B cell (primary cell): ENCODE measurements around the gene SMARCD3. TPM values are rescaled to one million over a fixed set of nuclear protein-coding genes. Genes with fewer than 3 reads are reported as not detected.

ENCODE experiments used
- ATAC-seq: fragments of 200-7000 bp; cut with Tn5 transposase; one replicate; pipeline ENCODE4 v1.10.0; 2021; ENCODE audit warnings: low read depth, mild to moderate bottlenecking, moderate number of reproducible peaks, moderate library complexity
- CTCF ChIA-PET: fragments of 350-600 bp; sonication (Branson Sonifier 250); formaldehyde crosslinking; loops from one replicate; lab custom pipeline; 2021; ENCODE audit warnings: antibody characterized with exemption, inconsistent platforms; lab: Charles Lee
- POLR2A ChIA-PET: fragments of 350-600 bp; sonication (Branson Sonifier 250); formaldehyde crosslinking; loops from one replicate; lab custom pipeline; 2021; ENCODE audit warnings: antibody characterized with exemption; lab: Charles Lee
- DNase-seq: peaks from one replicate; pipeline ENCODE4 v3.0.0; 2013
- H2AFZ ChIP-seq: 2 replicates; pipeline ENCODE4 v1.6.1; 2012; ENCODE audit warnings: mild to moderate bottlenecking, low read depth, low read length; ENCODE audit not compliant: insufficient read depth, poor library complexity, severe bottlenecking
- H3K27ac ChIP-seq, 2 donors: 1 replicate in 1 of 2; 2 replicates in 1 of 2; pipeline ENCODE4 v1.5.1; 2012 to 2013; ENCODE audit warnings: low read length in 2 of 2, mild to moderate bottlenecking in 2 of 2, moderate library complexity in 1 of 2
- H3K27me3 ChIP-seq, 4 experiments: fragments of 200-600 bp in 1 of 4; sonication (generic) in 1 of 4; replicated peaks in 1 of 4; 1 replicate in 2 of 4; 2 replicates in 2 of 4; pipeline versions ENCODE4 v1.6.1 to v1.7.0; 2013 to 2016; ENCODE audit warnings: low read length in 3 of 4, mild to moderate bottlenecking in 2 of 4, mixed read lengths in 1 of 4, moderate library complexity in 1 of 4; ENCODE audit not compliant: insufficient read depth in 4 of 4, control insufficient read depth in 3 of 4; ENCODE audit errors: control extremely low read depth in 1 of 4
- H3K36me3 ChIP-seq, 2 experiments: replicated peaks in 1 of 2; 1 replicate in 1 of 2; 2 replicates in 1 of 2; pipeline versions ENCODE4 v1.6.1 to v1.7.1; 2013; ENCODE audit warnings: low read length in 1 of 2; ENCODE audit not compliant: insufficient read depth in 2 of 2, control insufficient read depth in 1 of 2; ENCODE audit errors: control extremely low read depth in 1 of 2, extremely low read depth in 1 of 2
- H3K4me1 ChIP-seq, 2 donors: fragments of 200-600 bp in 1 of 2; sonication (generic) in 1 of 2; 1 replicate in 1 of 2; 2 replicates in 1 of 2; pipeline versions ENCODE4 v1.5.1 to v1.6.1; 2013 to 2017; ENCODE audit warnings: low read length in 2 of 2; ENCODE audit not compliant: control insufficient read depth in 2 of 2, insufficient read depth in 2 of 2
- H3K4me2 ChIP-seq: replicated peaks from 2 replicates; pipeline ENCODE3; 2012; ENCODE audit warnings: mild to moderate bottlenecking, low read depth, low read length; ENCODE audit not compliant: poor library complexity, severe bottlenecking
- H3K4me3 ChIP-seq, 5 experiments: fragments of 200-600 bp in 1 of 5; sonication (generic) in 1 of 5; 1 replicate in 3 of 5; 2 replicates in 2 of 5; pipeline versions ENCODE4 v1.5.1 to v1.7.0; 2011 to 2016; ENCODE audit warnings: low read length in 4 of 5, mild to moderate bottlenecking in 4 of 5, low read depth in 2 of 5, control low read depth in 1 of 5, moderate library complexity in 1 of 5; ENCODE audit not compliant: insufficient read depth in 1 of 5; ENCODE audit errors: control extremely low read depth in 1 of 5, extremely low read depth in 1 of 5
- H3K79me2 ChIP-seq: fragments of 200-600 bp; sonication (generic); one replicate; pipeline ENCODE4 v1.6.0; 2016; ENCODE audit warnings: low read length; ENCODE audit not compliant: control insufficient read depth, insufficient read depth
- H3K9ac ChIP-seq: fragments of 200-600 bp; sonication (generic); 2 replicates; pipeline ENCODE4 v1.6.1; 2017; ENCODE audit warnings: mild to moderate bottlenecking, low read length, moderate library complexity
- H3K9me3 ChIP-seq, 3 donors: one replicate each; pipeline versions ENCODE4 v1.6.1 to v1.7.1; 2013; ENCODE audit warnings: low read length in 2 of 3; ENCODE audit not compliant: control insufficient read depth in 2 of 3, insufficient read depth in 1 of 3; ENCODE audit errors: control extremely low read depth in 1 of 3
- H4K20me1 ChIP-seq: 2 replicates; pipeline ENCODE4 v1.6.0; 2012; ENCODE audit warnings: mild to moderate bottlenecking, low read length; ENCODE audit not compliant: insufficient read depth, control insufficient read depth, poor library complexity, severe bottlenecking
- H3K27ac Mint-ChIP-seq: one replicate; pipeline ENCODE4 v1.8.0; 2021; ENCODE audit warnings: mixed read lengths
- H3K27me3 Mint-ChIP-seq: one replicate; pipeline ENCODE4 v1.8.0; 2021; ENCODE audit warnings: mixed read lengths
- H3K4me1 Mint-ChIP-seq: one replicate; pipeline ENCODE4 v1.8.0; 2021; ENCODE audit warnings: mixed read lengths
- H3K4me3 Mint-ChIP-seq: one replicate; pipeline ENCODE4 v1.8.0; 2021; ENCODE audit warnings: mixed read lengths
- H3K9me3 Mint-ChIP-seq: one replicate; pipeline ENCODE4 v1.8.0; 2022; ENCODE audit warnings: mixed read lengths; ENCODE audit not compliant: insufficient read depth
- EZH2 ChIP-seq: IDR thresholded peaks from 2 replicates; pipeline ENCODE4 v1.6.1; 2012; ENCODE audit warnings: borderline replicate concordance, low read depth, mild to moderate bottlenecking, moderate library complexity, low read length; ENCODE audit not compliant: insufficient read depth, poor library complexity, severe bottlenecking
- WGBS: methylation state at CpG from one replicate; pipeline ENCODE4 v1.1.5; 2013; ENCODE audit warnings: missing lambda C conversion rate; ENCODE audit not compliant: insufficient coverage; 5-methylcytosine and 5-hydroxymethylcytosine counted together
- intact Hi-C: fragments of 100-400 bp; cut with micrococcal nuclease; formaldehyde crosslinking; loops from one replicate; pipeline ENCODE4 v1.10.0; 2022
- polyA plus RNA-seq: library from polyadenylated mRNA; depleted of rRNA; stranded (reverse); fragments of >200 nt; gene quantifications from 2 replicates; pipeline ENCODE4 v1.2.3, GENCODE V29; 2012
- total RNA-seq, 2 donors: library from RNA; stranded (reverse); fragments of 120-200 nt in 1 of 2; gene quantifications; 1 replicate in 1 of 2; 2 replicates in 1 of 2; pipeline versions ENCODE4 v1.2.3 to v1.2.4, GENCODE V29; 2013 to 2022
- TF ChIP-seq, protein P1 (sequence below): fragments of 200-600 bp; IDR thresholded peaks from one replicate; pipeline ENCODE4 v1.8.0; 2022; ENCODE audit warnings: antibody characterized with exemption, mild to moderate bottlenecking

SMARCD3 gene
- total and polyA plus RNA-seq, 2 donors (not counting 1 experiment from before 2014, with no cell fraction given), result 1.0 TPM; not detected in 1

DNA sequence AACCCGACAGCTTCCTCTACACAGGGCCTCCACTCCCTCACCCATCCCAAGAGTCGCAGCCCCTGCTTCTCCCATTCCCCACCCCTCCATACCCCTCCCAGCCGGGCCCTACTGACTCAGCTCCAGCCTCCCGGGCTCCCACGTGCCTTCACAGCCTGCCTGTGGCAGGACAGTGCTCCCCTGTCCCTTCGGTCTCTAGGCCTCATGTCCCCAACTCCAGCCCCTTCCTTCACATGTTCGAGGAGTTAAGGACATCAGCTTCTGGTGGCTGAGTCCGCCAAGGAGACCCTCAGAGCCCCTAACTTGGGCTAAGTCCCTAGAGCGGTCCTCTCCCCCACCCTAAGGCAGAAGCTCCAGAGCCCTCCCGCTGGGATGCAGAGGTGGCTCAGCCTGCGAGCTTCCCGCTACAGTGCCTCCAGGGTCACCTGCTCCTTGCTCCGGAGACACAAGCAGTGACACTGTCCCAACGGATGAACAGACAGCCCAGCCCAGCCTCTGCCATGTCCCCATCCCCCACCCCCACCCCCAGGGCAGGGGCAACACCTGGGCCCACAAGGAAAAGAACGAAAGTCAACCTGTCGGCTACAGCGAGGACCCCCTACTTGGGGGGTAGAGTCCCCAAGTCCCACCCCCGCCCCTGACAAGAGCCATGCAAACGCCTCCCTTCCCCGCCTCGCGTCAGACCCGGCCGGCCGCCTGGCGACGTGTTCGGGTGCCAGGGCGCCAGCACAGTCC lies 716 bp downstream of the SMARCD3 start:
- Mint-ChIP-seq H3K4me3 (peak overlapping the region; percentile 86), H3K4me1 (peaks cover 59% of the 10 kb centered on the region), H3K9me3 (no peaks in the 10 kb centered on the region), H3K27me3 (peaks cover 32% of the 10 kb centered on the region), H3K27ac (no peak overlapping the region)
- ChIA-PET CTCF (interaction anchor here (0.6 to 1.1 kb wide), 3 partner anchors 83 to 385 kb away, joined by 3 read pairs; no protein-coding TSS in a partner anchor), POLR2A (interaction anchor here (0.7 to 0.8 kb wide), 3 partner anchors 9 to 220 kb away, joined by 3 to 6 read pairs (median 5); no protein-coding TSS in a partner anchor)
- H3K4me3 ChIP-seq, result peak overlapping the region in 4 of 5 experiments; percentile 45 to 69 (median 54)
- H3K36me3 ChIP-seq, result no peaks in the 10 kb centered on the region
- H3K4me1 ChIP-seq, result peaks cover 51 to 59% of the 10 kb centered on the region in 2 donors
- H3K9me3 ChIP-seq, result peaks cover 0 to 19% (median 0%) of the 10 kb centered on the region in 3 donors
- H4K20me1 ChIP-seq, result no peaks in the 10 kb centered on the region
- H3K27me3 ChIP-seq, result peaks cover 0 to 72% (median 27%) of the 10 kb centered on the region in 4 experiments
- H3K9ac ChIP-seq, result peak overlapping the region; percentile 61
- no peak overlapping the region for H3K27ac ChIP-seq
- H3K4me2 ChIP-seq, result peak overlapping the region; percentile 98
- 12% methylated on average over 22 of the region's 29 CpGs for WGBS
- no peak for TF ChIP-seq EZH2
- TF ChIP-seq, protein P1, sequence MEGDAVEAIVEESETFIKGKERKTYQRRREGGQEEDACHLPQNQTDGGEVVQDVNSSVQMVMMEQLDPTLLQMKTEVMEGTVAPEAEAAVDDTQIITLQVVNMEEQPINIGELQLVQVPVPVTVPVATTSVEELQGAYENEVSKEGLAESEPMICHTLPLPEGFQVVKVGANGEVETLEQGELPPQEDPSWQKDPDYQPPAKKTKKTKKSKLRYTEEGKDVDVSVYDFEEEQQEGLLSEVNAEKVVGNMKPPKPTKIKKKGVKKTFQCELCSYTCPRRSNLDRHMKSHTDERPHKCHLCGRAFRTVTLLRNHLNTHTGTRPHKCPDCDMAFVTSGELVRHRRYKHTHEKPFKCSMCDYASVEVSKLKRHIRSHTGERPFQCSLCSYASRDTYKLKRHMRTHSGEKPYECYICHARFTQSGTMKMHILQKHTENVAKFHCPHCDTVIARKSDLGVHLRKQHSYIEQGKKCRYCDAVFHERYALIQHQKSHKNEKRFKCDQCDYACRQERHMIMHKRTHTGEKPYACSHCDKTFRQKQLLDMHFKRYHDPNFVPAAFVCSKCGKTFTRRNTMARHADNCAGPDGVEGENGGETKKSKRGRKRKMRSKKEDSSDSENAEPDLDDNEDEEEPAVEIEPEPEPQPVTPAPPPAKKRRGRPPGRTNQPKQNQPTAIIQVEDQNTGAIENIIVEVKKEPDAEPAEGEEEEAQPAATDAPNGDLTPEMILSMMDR, result no peak
- ATAC-seq (no peak), DNase-seq (peak; percentile 37)
- no peaks in the 10 kb centered on the region for H3K79me2 ChIP-seq
- intact Hi-C loops, result loop anchor here (2.0 to 5.0 kb wide), 3 partner anchors 55 to 385 kb away; partner anchors contain the start of gene NUB1
- H2AFZ ChIP-seq, result peak overlapping the region; percentile 82
